Spleen (tissue), 7 donors: ENCODE measurements around the gene ARL11.
"Not testable (repeated sequence)": the region's sequence is repeated elsewhere in the genome, so short reads cannot be mapped to it uniquely, and the experiment has no call there.

Experiments used
- CTCF ChIP-seq, 11 experiments: fragments of 200-600 bp in 7 of 11; fragments of 450-650 bp in 4 of 11; sonication (generic) in 4 of 11; IDR thresholded peaks in 8 of 11; conservative IDR thresholded peaks in 3 of 11; 1 replicate in 7 of 11; 2 replicates in 4 of 11; pipeline versions ENCODE4 v1.4.0 to v1.8.0; 2016 to 2021; ENCODE audit warnings: antibody characterized with exemption in 11 of 11, inconsistent platforms in 4 of 11, mild to moderate bottlenecking in 1 of 11
- POLR2A ChIP-seq, 3 donors: fragments of 450-650 bp; IDR thresholded peaks; one replicate each; pipeline ENCODE4 v1.5.1; 2017; ENCODE audit warnings: antibody characterized with exemption in 3 of 3, mild to moderate bottlenecking in 1 of 3
- donor health status: DM: no; HTN: no; CAD: no; lungs with moderate emphysema.
- donor health status: DM: no; HTN: no; CAD: no.
- donor health status: DM: no; HTN: no; CAD: no.

DNA sequence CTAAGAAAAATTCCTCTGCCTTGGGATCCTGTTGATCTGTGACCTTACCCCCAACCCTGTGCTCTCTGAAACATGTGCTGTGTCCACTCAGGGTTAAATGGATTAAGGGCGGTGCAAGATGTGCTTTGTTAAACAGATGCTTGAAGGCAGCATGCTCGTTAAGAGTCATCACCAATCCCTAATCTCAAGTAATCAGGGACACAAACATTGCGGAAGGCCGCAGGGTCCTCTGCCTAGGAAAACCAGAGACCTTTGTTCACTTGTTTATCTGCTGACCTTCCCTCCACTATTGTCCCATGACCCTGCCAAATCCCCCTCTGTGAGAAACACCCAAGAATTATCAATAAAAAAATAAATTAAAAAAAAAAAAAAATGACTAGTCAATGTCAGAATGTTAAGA, 34.4 kb upstream of the ARL11 start:
- TF ChIP-seq CTCF (IDR thresholded peaks at IDR 0.05 in 8 of 11, conservative IDR thresholded peaks at IDR 0.05 in 3 of 11); POLR2A (IDR thresholded peaks at IDR 0.05): not testable (repeated sequence)
